ENCODE results near the gene TIMM44. TPM values are rescaled to one million over a fixed set of nuclear protein-coding genes. Genes with fewer than 3 reads are reported as not detected.

The TIMM44 gene
- total and polyA plus RNA-seq, 10 of the 15 experiments (the other 5 are each of a cell fraction or from before 2014, with no cell fraction given) = 6.6 to 90.7 (median 57.6) TPM

GRCh38 chr19:7919610-7920518 is 23.6 kb downstream of the TIMM44 start, which contains the start of gene SNAPC2 (continued):
- TF ChIP-seq, protein P1, sequence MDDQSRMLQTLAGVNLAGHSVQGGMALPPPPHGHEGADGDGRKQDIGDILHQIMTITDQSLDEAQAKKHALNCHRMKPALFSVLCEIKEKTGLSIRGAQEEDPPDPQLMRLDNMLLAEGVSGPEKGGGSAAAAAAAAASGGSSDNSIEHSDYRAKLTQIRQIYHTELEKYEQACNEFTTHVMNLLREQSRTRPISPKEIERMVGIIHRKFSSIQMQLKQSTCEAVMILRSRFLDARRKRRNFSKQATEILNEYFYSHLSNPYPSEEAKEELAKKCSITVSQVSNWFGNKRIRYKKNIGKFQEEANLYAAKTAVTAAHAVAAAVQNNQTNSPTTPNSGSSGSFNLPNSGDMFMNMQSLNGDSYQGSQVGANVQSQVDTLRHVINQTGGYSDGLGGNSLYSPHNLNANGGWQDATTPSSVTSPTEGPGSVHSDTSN (IDR thresholded peaks at IDR 0.05; ENCODE audit: insufficient replicate concordance, low read depth, low read length) = peak; percentile 42
- TF ChIP-seq, protein P2, sequence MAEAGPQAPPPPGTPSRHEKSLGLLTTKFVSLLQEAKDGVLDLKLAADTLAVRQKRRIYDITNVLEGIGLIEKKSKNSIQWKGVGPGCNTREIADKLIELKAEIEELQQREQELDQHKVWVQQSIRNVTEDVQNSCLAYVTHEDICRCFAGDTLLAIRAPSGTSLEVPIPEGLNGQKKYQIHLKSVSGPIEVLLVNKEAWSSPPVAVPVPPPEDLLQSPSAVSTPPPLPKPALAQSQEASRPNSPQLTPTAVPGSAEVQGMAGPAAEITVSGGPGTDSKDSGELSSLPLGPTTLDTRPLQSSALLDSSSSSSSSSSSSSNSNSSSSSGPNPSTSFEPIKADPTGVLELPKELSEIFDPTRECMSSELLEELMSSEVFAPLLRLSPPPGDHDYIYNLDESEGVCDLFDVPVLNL (IDR thresholded peaks at IDR 0.05; ENCODE audit: low read depth, low read length) = no peak
- TF ChIP-seq DPF2 (IDR thresholded peaks at IDR 0.05) (peak; percentile 49), WRNIP1 (IDR thresholded peaks at IDR 0.05; ENCODE audit: borderline replicate concordance, low read depth, low read length) (no peak), ZSCAN29 (IDR thresholded peaks at IDR 0.05) (no peak), RUNX3 (IDR thresholded peaks at IDR 0.05; ENCODE audit: low read length) (peak; percentile 64), SPI1 (IDR thresholded peaks at IDR 0.05; ENCODE audit: borderline replicate concordance, insufficient read depth, low read depth, low read length) (no peak), MTA2 (IDR thresholded peaks at IDR 0.05; ENCODE audit: low read depth) (no peak), SUZ12 (IDR thresholded peaks at IDR 0.05; ENCODE audit: unreplicated experiment) (no peak), CBFB (IDR thresholded peaks at IDR 0.05; ENCODE audit: low read depth) (no peak), HDAC2 (IDR thresholded peaks at IDR 0.05) (no peak), HCFC1 (IDR thresholded peaks at IDR 0.05; ENCODE audit: low read length) (no peak), HDAC6 (IDR thresholded peaks at IDR 0.05; ENCODE audit: unreplicated experiment) (no peak), ESRRA (IDR thresholded peaks at IDR 0.05; ENCODE audit: low read length) (no peak), HSF1 (IDR thresholded peaks at IDR 0.05; ENCODE audit: low read depth, low read length) (0 out of 2 replicates have a peak, but pooled peaks have one; percentile 14), STAT1 (conservative IDR thresholded peaks at IDR 0.05) (0 out of 2 replicates have a peak, but pooled peaks have one; percentile 45), FOXK2 (IDR thresholded peaks at IDR 0.05) (no peak), GATAD2B (conservative IDR thresholded peaks at IDR 0.05; ENCODE audit: low read depth) (no peak; the same call in 1 of the 2 replicates), MEF2B (IDR thresholded peaks at IDR 0.05; ENCODE audit: partially characterized antibody, poor library complexity, severe bottlenecking) (peak; percentile 2), ZZZ3 (IDR thresholded peaks at IDR 0.05; ENCODE audit: control insufficient read depth, insufficient read length, low read depth) (no peak)
- TF ChIP-seq, protein P3, sequence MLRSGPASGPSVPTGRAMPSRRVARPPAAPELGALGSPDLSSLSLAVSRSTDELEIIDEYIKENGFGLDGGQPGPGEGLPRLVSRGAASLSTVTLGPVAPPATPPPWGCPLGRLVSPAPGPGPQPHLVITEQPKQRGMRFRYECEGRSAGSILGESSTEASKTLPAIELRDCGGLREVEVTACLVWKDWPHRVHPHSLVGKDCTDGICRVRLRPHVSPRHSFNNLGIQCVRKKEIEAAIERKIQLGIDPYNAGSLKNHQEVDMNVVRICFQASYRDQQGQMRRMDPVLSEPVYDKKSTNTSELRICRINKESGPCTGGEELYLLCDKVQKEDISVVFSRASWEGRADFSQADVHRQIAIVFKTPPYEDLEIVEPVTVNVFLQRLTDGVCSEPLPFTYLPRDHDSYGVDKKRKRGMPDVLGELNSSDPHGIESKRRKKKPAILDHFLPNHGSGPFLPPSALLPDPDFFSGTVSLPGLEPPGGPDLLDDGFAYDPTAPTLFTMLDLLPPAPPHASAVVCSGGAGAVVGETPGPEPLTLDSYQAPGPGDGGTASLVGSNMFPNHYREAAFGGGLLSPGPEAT (IDR thresholded peaks at IDR 0.05; ENCODE audit: low read depth) = peak; percentile 20; the same call in 1 of the 2 replicates
- TF ChIP-seq, protein P4, sequence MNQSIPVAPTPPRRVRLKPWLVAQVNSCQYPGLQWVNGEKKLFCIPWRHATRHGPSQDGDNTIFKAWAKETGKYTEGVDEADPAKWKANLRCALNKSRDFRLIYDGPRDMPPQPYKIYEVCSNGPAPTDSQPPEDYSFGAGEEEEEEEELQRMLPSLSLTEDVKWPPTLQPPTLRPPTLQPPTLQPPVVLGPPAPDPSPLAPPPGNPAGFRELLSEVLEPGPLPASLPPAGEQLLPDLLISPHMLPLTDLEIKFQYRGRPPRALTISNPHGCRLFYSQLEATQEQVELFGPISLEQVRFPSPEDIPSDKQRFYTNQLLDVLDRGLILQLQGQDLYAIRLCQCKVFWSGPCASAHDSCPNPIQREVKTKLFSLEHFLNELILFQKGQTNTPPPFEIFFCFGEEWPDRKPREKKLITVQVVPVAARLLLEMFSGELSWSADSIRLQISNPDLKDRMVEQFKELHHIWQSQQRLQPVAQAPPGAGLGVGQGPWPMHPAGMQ (IDR thresholded peaks at IDR 0.05; ENCODE audit: borderline replicate concordance) = no peak

All from GM12878 (cell line).